Neuron (in vitro differentiated cells): ENCODE data around the gene MMP8.

Source experiments
- H2AFZ ChIP-seq: one replicate; pipeline ENCODE4 v1.6.1; 2013; ENCODE audit warnings: low read depth, mild to moderate bottlenecking, inconsistent platforms, low read length, moderate library complexity
- H3K27me3 ChIP-seq: one replicate; pipeline ENCODE4 v1.6.1; 2013; ENCODE audit warnings: low read length; ENCODE audit not compliant: insufficient read depth
- H3K36me3 ChIP-seq: one replicate; pipeline ENCODE4 v1.6.1; 2013; ENCODE audit warnings: low read length; ENCODE audit not compliant: insufficient read depth
- H3K4me1 ChIP-seq: one replicate; pipeline ENCODE4 v1.6.1; 2013; ENCODE audit warnings: low read length; ENCODE audit not compliant: insufficient read depth
- H3K4me3 ChIP-seq: 2 replicates; pipeline ENCODE4 v1.5.1; 2013; ENCODE audit warnings: mild to moderate bottlenecking, low read length, moderate library complexity
- H3K9me3 ChIP-seq: one replicate; pipeline ENCODE4 v1.6.1; 2013; ENCODE audit warnings: low read length

MMP8 gene

GRCh38 chr11:102709201-102709945, 15.4 kb downstream of the MMP8 start:
- Histone ChIP-seq H2AFZ (no peak overlapping the region), H3K9me3 (no peaks in the 10 kb centered on the region), H3K27me3 (no peaks in the 10 kb centered on the region), H3K36me3 (no peaks in the 10 kb centered on the region), H3K4me1 (no peaks in the 10 kb centered on the region), H3K4me3 (no peak overlapping the region)

GRCh38 chr11:102708654-102709053, 16.1 kb downstream of the MMP8 start:
- Histone ChIP-seq H3K4me1 (no peaks in the 10 kb centered on the region), H3K36me3 (no peaks in the 10 kb centered on the region), H2AFZ (no peak overlapping the region), H3K4me3 (no peak overlapping the region), H3K9me3 (no peaks in the 10 kb centered on the region), H3K27me3 (no peaks in the 10 kb centered on the region)

DNA sequence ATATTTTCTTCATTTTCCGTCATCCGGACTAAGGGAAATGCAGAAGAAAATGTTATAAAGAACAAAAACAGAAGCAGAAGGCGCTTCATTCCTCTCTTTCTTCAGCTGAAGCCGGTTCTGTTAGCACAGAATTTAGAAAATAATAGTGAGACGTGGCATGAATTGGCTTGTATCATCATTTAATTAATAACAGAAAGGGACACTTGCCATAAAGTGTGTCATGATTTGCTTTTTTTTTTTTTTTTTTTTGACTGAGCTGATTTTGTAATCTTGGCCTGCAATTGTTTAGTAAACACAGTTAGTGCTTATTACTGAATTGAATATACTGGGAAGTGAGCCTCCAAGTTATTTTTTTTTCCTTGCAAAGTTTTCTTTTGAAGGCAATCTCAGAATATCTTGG, 19.1 kb downstream of the MMP8 start, which contains the start of gene MMP27:
Gene MMP27 (minus strand): TSS at position 144 of the 400 bp plus-strand sequence. CDS start 55 bp downstream, at position 89.
- Histone ChIP-seq H3K27me3 (no peaks in the 10 kb centered on the region), H2AFZ (no peak within 1 kb of the TSS), H3K4me3 (no peak within 1 kb of the TSS), H3K4me1 (no peaks in the 10 kb centered on the region), H3K9me3 (no peaks in the 10 kb centered on the region), H3K36me3 (no peaks in the 10 kb centered on the region)

DNA sequence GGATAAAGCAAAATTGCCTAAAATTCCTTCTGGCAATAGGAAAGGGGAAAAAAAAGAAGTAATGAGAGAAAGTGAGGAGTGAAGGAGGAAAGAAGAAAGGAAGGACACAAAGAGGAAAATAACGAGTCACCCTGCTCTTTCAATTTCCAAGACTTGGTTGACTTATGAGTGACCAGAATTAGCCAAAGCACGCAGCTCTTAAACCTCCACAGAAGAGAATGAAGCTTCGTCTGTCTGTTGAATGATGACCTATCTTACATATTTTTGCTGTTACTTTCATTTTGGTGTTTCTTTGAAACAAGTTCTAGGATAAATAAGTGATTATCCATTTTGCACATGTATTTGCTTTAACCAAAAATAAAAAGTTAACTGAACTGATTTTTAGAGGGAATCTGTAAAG, 19.9 kb downstream of the MMP8 start:
- Histone ChIP-seq H3K4me1 (no peaks in the 10 kb centered on the region), H2AFZ (no peak overlapping the region), H3K9me3 (no peaks in the 10 kb centered on the region), H3K4me3 (no peak overlapping the region), H3K36me3 (no peaks in the 10 kb centered on the region), H3K27me3 (no peaks in the 10 kb centered on the region)

DNA sequence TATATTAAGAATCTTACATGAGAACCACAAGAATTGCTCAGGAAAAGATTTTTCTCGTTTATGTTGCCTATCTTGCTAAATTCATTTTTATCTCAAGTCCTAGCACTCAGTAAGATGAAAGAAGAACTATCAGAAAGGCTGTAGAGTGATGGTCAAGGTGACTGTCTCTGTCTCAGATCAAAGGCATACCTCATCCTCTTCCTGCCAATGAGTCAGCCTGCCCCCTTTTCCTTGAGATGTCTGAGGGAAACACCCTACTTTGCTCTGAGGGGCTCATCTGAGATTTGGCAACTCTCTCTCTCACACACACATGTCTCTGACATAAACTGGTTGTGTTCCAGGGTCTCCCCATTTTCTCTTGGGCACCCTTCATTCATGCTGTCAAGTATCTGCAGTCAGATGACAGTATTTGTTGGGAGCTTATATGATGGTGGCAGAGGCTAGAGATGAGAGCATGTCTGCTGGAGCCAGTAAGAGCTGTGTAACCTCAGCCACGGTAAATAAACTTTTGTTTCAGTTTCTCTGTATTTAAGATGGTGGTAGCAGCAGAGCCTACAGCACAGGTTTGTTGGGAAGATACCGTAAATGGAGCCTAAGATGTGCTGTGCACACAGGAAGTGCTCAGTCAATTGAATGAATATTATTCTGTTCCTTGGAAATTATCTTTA, 20.8 kb downstream of the MMP8 start:
- Histone ChIP-seq H3K4me1 (no peaks in the 10 kb centered on the region), H3K9me3 (no peaks in the 10 kb centered on the region), H2AFZ (no peak overlapping the region), H3K27me3 (no peaks in the 10 kb centered on the region), H3K4me3 (no peak overlapping the region), H3K36me3 (no peaks in the 10 kb centered on the region)

- Histone ChIP-seq H3K9me3 (no peaks in the 10 kb centered on the region), H3K4me1 (no peaks in the 10 kb centered on the region), H2AFZ (no peak overlapping the region), H3K36me3 (no peaks in the 10 kb centered on the region), H3K4me3 (no peak overlapping the region), H3K27me3 (no peaks in the 10 kb centered on the region)
Measured at GRCh38 chr11:102695201-102695600, 29.6 kb downstream of the MMP8 start.

- Histone ChIP-seq H3K36me3 (no peaks in the 10 kb centered on the region), H2AFZ (no peak overlapping the region), H3K4me1 (no peaks in the 10 kb centered on the region), H3K4me3 (no peak overlapping the region), H3K27me3 (no peaks in the 10 kb centered on the region), H3K9me3 (no peaks in the 10 kb centered on the region)
Measured at GRCh38 chr11:102685754-102686153, 39.0 kb downstream of the MMP8 start.

DNA sequence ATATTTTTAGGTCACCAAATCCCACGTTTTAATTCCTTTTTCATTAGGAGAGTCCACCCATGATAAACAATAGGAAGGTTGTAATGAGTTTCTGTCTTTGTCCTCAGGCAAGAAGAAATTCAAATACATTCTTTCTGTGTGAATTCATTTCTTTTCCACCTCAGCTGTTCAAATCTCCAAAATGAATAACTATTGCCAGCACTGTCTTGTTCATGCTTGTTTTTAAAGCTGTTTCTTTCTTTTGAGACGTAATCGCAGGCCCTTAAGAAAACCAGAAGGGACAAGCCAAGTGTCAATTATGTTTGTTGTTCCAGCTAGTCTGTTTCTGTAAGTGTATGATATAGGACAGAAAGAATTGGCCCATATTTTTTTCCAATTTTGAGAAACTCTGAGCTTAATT, 39.4 kb downstream of the MMP8 start:
- H3K27me3 ChIP-seq = no peaks in the 10 kb centered on the region
- H3K4me3 ChIP-seq = no peak overlapping the region
- H3K36me3 ChIP-seq = no peaks in the 10 kb centered on the region
- no peaks in the 10 kb centered on the region for H3K4me1 ChIP-seq
- no peaks in the 10 kb centered on the region for H3K9me3 ChIP-seq
- no peak overlapping the region for H2AFZ ChIP-seq

DNA sequence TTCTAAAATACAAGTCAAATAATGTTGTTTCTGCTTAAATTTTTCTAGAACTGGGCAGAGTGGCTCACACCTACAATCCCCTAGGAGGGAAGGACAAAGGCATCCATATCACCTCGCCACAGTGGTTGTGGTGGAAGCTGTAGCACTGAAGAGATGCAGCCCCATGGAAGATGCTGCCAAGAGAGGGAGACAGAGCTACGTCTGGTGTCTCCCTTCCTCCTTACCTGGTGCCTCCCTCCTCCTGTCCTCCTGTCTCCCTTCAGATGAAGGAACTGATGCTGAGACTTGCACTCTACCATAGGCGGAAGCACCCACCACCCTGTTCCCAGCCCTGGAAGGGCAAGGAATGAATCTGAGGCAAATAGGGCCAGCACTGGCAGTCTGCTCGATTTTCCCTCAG, 41.5 kb downstream of the MMP8 start:
- Histone ChIP-seq H3K36me3 (no peaks in the 10 kb centered on the region), H3K27me3 (no peaks in the 10 kb centered on the region), H3K4me1 (no peaks in the 10 kb centered on the region), H3K9me3 (no peaks in the 10 kb centered on the region), H3K4me3 (no peak overlapping the region), H2AFZ (no peak overlapping the region)

- H3K36me3 ChIP-seq = no peaks in the 10 kb centered on the region
- H3K9me3 ChIP-seq = no peaks in the 10 kb centered on the region
Measured at GRCh38 chr11:102680945-102681344, 43.8 kb downstream of the MMP8 start.

GRCh38 chr11:102678022-102678421, 46.7 kb downstream of the MMP8 start:
- no peaks in the 10 kb centered on the region for H3K9me3 ChIP-seq

More at GRCh38 chr11:102680945-102681344, 43.8 kb downstream of the MMP8 start:
- Histone ChIP-seq H2AFZ (no peak overlapping the region), H3K4me1 (no peaks in the 10 kb centered on the region), H3K4me3 (no peak overlapping the region), H3K27me3 (no peaks in the 10 kb centered on the region)

GRCh38 chr11:102676084-102676483, 48.7 kb downstream of the MMP8 start:
- Histone ChIP-seq H2AFZ (no peak overlapping the region), H3K9me3 (no peaks in the 10 kb centered on the region), H3K27me3 (no peaks in the 10 kb centered on the region), H3K36me3 (no peaks in the 10 kb centered on the region), H3K4me1 (no peaks in the 10 kb centered on the region), H3K4me3 (no peak overlapping the region)

More at GRCh38 chr11:102678022-102678421, 46.7 kb downstream of the MMP8 start:
- no peaks in the 10 kb centered on the region for H3K4me1 ChIP-seq
- no peaks in the 10 kb centered on the region for H3K27me3 ChIP-seq
- no peak overlapping the region for H2AFZ ChIP-seq
- no peaks in the 10 kb centered on the region for H3K36me3 ChIP-seq
- no peak overlapping the region for H3K4me3 ChIP-seq

DNA sequence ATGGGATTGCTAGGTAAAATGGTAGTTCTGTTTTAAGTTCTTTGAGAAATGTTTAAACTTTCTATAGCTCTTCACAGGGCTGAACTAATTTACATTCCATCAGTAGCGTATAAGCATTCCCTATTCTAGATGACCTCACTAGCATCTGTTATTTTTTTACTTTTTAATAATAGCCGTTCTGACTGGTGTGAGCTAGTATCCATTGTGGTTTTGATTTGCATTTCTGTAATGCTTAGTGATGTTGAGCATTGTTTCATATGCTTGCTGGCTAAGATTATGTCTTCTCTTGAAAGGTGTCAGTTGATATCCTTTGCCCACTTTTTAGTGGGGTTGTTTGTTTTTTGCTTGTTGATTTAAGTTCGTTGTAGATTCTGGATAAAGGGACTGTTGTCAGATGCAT, 55.1 kb downstream of the MMP8 start:
- Histone ChIP-seq H3K4me3 (no peak overlapping the region), H3K9me3 (no peaks in the 10 kb centered on the region), H3K27me3 (no peaks in the 10 kb centered on the region), H3K36me3 (no peaks in the 10 kb centered on the region), H2AFZ (no peak overlapping the region), H3K4me1 (no peaks in the 10 kb centered on the region)
